Activated naive CD4-positive, alpha-beta T cell (primary cell): ENCODE data around the gene STXBP1.
"Not testable (repeated sequence)": the region's sequence is repeated elsewhere in the genome, so short reads cannot be mapped to it uniquely, and the experiment has no call there.

Experiments
- DNase-seq, 4 experiments: peaks; one replicate each; lab custom pipeline; 2025; lab: John Stamatoyannopoulos, UW

STXBP1 gene

DNA sequence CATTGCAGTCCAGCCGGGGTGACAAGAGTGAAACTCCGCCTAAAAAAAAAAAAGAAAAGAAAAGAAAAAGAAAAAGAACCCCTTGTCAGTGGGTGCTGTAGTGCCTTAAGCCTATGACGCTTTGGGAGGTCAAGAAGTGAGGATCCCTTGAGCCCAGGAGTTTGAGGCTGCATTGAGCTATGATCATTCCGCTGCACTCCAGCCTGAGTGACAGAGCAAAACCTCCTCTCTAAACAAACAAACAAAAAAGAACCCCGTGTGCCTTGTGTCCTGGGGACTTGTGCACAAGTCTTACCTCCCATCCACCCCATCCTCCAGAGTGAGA is 33.5 kb upstream of the STXBP1 start:
- no peak for DNase-seq

DNA sequence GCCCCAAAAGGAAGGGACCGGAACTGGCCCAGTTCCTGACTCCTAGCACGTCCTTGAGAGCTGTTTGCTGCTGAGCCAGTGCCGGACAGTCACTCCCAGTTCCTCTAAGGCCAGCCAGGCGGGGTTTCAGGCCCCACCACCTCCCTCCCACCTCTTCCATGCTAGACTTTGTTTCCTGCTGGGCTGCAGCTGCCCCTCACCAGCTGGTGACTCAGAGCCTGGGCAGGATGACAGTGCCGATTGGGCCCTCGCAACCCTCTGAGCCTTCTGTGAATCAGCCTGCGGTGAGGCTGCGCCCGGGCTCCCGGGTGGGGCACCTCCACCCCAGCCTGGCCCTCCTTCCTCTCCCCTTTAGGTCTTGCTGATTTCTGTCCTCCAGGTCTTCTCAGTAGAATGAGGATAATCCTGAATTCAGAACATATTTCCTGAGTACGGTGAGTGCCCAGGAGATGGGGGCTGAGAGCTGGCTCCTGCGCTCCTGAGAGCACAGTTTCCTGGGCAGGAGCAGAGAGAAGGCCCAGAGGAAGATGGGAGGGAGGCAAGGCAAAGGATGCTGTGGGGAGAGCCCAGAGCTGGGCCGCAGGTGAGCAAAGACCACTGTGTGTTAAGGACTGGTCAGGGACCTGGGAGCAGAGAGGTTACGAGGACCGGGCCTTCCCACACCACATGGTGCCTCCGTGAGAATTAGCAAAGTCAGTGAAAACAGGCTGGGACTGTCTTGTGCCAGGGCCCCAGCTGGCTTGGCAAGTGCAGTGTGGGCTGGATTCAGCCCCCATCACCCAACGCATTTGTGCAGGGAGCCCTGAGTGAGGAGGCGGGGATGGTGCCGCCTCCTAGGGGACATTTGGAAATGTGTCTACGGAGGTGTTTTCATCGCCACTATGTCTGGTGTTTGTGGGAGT is 32.9 kb upstream of the STXBP1 start:
- peak in 2 of 4 experiments; percentile 47 to 50 for DNase-seq

DNA sequence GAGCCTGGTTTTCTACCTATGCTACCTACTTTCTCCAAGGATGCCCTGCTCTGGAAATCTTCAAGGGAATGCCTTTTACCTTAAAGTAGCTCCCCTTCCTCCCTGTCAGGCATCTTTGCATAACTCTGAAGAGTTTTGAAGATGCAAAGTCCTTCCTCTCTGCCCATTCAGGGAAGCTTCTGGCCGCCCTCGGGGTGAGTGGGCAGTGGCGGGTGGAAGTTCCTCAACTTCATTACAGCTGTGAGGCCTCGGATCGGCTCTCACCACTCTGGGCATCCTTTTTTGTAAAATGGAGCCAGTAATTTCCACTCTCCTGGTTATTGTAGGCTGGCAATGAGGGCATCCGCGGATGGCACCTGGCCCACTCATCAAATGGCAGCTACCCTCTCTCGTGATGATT is 31.7 kb upstream of the STXBP1 start:
- no peak for DNase-seq

GRCh38 chr9:127580879-127581475 is 31.1 kb upstream of the STXBP1 start:
- no peak for DNase-seq

GRCh38 chr9:127584474-127584805 is 27.6 kb upstream of the STXBP1 start:
- DNase-seq, result not testable (repeated sequence)

GRCh38 chr9:127585161-127585819 is 26.8 kb upstream of the STXBP1 start:
- no peak for DNase-seq

DNA sequence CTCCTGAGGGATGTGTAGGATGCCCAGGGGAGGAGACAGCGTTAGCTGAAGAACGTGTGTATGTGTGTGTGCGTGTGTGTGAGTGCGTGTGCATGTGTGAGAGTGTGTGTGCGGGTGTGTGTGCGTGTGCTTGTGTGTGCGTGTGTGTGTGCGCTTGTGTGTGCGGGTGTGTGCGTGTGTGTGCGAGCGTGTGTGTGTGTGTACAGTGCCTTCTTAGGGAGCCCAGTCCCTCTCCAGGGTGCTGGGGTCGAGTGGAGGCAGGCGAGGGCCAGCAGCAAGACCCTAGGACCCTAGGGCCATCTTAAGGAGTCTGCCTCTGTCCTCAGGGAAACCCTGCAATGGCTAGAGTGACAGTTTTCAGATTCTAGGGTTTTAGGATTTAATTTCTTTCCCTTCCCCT is 26.0 kb upstream of the STXBP1 start:
- DNase-seq, result no peak

DNA sequence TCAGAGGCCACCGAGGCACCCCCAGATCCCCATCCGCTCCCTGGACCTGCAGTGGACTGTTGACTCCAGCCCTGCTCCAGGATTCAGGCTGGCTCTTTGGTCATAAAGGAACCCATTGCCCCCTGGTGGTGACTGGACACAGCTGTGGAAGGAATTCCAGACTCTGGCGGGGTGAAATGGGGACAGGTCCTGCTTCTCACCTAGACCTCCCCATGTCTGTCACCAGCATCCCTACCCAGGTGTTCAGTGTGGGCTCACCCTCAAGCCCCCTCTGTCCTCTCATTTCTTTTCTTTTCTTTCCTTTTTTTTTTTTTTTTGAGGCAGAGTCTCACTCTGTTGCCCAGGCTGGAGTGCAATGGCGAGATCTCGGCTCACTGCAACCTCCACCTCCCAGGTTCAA is 25.5 kb upstream of the STXBP1 start:
- DNase-seq, result peak in 2 of 4 experiments; percentile 20 to 41

DNA sequence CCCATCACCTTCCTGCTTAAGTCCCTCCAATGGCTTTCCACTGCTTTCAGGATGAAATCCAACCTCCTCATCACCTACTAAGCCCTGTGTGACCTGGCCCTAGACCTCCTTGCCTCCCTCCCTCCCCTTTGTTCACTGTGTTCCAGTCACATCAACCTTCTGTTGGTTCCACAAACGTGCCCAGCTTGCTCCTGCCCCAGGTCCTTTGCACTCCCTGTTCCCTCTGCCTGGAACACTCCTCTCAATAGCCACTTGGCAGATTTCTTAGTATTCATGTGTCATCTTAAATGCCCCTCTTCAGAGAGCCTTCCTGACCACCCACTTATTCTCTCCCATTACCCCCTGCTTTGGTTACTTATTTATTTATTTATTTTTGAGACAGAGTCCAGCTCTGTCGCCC is 24.1 kb upstream of the STXBP1 start:
- DNase-seq, result no peak

GRCh38 chr9:127588740-127589506 is 23.2 kb upstream of the STXBP1 start:
- no peak for DNase-seq

- peak in 1 of 4 experiments; percentile 10 for DNase-seq
Measured at GRCh38 chr9:127589955-127590370, 22.1 kb upstream of the STXBP1 start.

DNA sequence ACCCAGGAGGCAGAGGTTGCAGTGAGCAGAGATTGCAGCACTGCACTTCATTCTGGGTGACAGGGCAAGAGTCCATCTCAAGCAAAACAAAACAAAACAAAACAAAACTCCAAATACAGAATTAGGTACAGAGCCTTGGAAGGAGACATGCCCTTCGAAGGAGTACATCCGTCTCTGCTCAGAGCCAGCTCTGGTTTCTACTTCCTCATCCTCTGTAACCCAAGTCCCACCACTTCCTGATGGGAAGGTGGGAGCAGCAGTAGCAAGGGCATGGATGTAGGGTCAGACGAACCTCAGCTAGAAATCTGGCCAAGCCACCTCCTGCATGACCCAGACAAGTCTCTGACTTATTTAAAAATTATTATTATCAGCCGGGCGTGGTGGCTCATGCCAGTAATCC is 16.5 kb upstream of the STXBP1 start:
- DNase-seq, result no peak

GRCh38 chr9:127598839-127599549 is 13.1 kb upstream of the STXBP1 start:
- DNase-seq, result no peak

DNA sequence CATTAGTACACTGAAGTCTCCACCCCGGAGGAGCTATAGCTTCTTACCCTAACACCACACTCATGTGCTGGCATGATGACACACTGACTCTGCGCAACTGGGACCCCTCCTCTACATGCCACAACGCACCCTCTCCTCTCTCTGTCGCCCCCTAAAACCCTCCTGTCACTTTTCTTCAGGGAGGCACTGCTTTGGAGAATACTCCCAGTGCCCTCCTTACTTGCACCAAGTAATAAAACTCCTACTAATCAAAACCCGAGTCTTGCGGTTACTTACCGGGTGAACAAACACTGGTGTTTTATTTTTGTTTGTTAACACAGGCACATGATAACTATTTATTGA is 12.6 kb upstream of the STXBP1 start:
- DNase-seq, result no peak

- DNase-seq, result no peak
Measured at GRCh38 chr9:127603226-127603625, 8.9 kb upstream of the STXBP1 start.

DNA sequence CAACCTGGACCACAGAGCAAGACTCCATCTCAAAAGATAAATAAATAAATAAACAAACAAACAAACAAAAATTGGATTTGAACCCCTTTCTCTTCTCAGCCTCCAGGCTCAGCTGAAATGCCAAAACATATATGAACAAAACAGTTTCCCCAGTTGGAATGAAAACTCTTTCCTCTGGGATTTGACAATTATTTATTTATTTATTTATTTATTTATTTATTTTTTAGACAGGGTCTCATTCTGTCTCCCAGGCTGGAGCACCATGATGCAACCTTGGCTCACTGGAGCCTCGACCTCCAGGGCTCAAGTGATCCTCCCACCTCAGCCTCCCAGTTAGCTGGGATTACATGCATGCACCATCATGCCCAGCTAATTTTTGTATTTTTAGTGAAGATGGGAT is 6.0 kb upstream of the STXBP1 start:
- DNase-seq, result no peak

DNA sequence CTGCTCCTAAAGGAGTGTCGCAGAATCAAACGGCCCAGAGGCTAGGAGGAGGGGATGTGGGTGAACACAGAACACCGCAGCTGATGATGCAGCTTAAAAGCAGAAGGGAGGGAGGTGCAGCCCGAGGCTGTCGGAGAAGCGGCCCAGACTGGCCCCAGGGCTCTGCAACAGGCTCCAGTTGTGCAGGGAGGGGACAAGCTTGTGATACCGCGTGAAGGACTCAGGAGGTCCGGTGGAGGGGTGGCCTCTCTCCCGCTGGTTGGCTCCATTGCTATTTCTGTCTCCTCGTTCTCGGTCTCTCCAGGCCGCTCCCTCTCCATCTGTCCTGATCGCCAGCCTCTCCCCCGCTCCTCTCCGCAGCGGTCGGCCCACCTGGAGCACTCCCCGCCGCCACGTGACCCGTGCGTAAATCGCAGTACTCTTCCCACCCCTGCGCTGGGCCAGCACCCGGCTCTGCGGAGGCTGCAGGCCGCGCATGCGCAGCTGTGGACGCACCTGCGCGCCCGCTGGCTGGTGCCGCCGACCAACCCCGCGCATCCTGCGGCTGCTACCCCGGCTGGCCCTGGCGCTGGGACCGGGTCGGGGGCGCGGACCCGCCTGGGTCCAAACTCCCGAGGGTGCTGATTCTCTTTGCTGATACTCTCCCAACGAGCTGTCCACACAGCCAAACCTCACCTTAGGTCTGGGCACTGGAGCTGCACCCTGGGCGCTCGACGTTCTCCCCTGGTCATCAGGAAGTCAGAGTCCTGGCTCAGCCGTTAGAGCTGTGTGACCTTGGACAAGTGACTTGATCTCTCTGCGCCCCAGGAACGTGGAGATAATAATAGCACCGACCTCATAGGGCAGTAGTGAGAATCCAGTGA is 3.7 kb upstream of the STXBP1 start:
- DNase-seq, result peak; percentile 22 to 64 (median 46)

- DNase-seq, result no peak
Measured at GRCh38 chr9:127611603-127611898, 526 bp upstream of the STXBP1 start.

DNA sequence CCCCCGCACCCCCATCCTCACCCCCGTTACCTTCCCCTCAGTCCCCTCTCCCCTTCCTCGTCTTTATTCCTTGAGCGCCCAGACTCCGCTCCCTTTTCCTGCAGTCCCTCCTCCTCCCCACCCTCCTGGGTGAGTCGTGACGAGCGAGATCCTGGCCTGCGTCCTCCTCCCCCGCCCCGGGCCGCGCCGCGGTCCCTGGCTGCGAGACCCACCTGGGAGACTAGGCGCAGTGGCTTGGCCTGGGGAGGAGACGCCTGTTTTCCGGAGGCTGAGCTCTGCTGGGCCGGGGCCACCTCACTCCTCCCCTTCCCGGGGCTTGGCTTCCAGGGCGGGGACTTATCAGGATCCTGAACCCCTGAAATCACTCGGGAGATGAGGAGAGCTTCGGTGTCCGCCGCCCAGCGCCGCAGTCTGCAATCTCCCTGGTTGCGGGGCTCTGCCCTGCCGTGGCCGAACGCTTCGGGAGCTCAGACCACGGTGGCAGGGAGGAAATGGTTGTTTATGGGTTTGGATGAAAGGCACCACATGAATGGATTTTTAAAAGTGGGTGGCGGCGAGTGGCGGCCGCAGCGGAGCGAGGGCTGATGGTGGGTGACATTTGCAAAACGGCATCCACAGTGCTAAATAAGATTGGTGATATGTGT is 984 bp downstream of the STXBP1 start:
- DNase-seq, result peak in 2 of 4 experiments; percentile 9 to 13

- no peak for DNase-seq
Measured at GRCh38 chr9:127613583-127613954, 1.5 kb downstream of the STXBP1 start.

DNA sequence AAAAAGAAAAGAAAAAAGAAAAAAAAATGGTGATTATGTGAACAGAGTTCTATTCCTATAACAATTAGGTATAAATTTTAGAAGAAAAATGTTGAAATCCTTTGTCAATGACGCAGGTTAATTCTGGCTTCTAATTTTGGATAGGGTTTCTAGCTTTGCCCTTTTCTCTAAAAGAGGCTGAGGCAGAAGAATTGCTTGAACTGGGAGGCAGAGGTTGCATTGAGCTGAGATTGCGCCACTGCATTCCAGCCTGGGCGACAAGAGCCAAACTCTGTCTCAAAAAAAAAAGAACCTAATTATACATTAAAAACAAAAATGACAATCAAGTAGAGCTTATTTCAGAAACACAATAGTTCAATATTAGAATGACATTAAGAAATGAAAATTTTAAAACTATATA is 2.9 kb downstream of the STXBP1 start:
- no peak for DNase-seq
